Hematopoietic multipotent progenitor cell treated with erythropoietin and hydrocortisone succinate and interleukin-3 and kit ligand, for 17 days (in vitro differentiated cells): ENCODE results near the gene GNPTAB.
A peak's percentile ranks its signal among the peaks of the same experiment; 100 is the strongest.

Experiments
- DNase-seq: peaks from one replicate; pipeline ENCODE4 v3.0.0-alpha.2; 2015; ENCODE audit warnings: low spot score

The GNPTAB gene

DNA sequence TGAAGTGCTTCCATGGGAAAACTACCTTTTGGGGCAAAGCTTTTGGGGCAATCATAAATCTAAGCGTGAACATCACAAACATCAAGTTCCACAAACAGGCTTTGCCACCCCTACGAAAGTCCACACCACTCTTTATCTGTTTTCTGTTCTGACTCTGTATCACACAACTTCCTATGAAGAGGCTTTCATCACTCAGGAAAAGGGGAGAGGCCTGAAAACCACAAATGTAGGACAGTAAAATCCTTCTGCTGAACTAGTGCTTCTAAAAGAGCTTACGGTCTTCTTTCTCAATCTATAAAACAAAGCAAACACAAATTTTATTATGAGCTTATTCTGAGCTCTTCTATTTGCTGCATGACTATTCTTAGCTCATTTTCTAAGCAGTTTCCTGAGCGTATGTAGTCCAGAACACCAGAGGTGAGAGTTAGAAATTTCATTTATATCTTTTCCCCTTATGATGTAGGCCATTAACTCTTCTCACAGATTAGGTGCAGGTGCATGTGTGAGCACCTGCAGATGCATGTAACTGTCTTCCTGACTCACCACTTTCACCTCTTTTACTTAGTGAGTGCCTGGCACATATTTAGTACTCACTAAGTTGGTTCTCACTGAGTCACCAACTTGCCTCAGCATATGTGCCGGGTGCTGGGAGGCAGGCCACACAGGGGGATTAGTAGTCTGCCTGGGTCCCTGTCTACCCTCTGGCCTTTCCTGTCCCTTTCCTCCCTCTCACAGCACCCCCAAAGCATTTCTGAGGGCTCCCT lies 58.6 kb downstream of the GNPTAB start:
- DNase-seq: no peak

GRCh38 chr12:101769865-101770264 lies 60.9 kb downstream of the GNPTAB start:
- DNase-seq: no peak

- DNase-seq: no peak
Observed at GRCh38 chr12:101768781-101769180, 62.0 kb downstream of the GNPTAB start.

DNA sequence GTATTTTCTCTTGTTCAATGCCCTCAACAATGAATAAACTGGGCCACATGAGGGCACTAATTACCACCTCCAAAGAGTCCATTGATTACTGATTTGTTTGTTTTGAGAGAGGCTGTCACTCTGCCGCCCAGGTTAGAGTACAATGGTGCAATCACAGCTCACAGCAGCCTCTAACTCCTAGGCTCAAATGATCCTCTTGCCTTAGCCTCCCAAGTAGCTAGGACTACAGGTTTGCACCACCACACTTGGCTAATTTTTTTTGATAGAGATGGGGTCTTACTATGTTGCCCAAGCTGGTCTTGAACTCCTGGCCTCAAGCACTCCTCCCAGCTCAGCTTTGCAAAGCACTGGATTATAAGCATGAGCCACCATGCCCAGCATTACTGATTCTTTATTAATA lies 63.2 kb downstream of the GNPTAB start:
- no peak for DNase-seq

GRCh38 chr12:101764051-101764792 lies 66.5 kb downstream of the GNPTAB start:
- DNase-seq: no peak

- DNase-seq: no peak
Observed at GRCh38 chr12:101763246-101763931, 67.4 kb downstream of the GNPTAB start.

GRCh38 chr12:101761781-101762180 lies 69.0 kb downstream of the GNPTAB start:
- no peak for DNase-seq

- DNase-seq: no peak
Observed at GRCh38 chr12:101761350-101761749, 69.4 kb downstream of the GNPTAB start.

- peak; percentile 54 for DNase-seq
Observed at GRCh38 chr12:101759396-101760047, 71.2 kb downstream of the GNPTAB start.

- DNase-seq: no peak
Observed at GRCh38 chr12:101750152-101750551, 80.6 kb downstream of the GNPTAB start.

DNA sequence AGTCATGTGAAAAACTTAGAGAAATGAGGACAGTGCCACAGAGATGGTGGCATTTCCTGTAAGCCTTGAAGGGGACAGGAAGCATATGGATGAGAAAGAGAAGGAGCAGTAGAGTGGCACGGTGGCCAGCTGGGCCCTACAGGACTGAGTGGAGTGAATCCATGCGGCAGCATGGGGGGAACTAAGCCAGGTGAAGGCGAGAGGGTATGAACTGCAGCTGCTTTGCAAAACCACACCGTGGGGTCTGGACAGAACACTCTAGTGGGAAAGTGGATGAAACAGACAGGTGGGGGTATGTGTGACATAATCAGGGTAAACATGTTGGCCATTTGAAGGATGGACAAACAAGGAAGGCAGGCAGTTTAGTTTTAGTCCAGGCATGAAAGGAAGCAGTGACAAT lies 81.1 kb downstream of the GNPTAB start:
- DNase-seq: no peak

DNA sequence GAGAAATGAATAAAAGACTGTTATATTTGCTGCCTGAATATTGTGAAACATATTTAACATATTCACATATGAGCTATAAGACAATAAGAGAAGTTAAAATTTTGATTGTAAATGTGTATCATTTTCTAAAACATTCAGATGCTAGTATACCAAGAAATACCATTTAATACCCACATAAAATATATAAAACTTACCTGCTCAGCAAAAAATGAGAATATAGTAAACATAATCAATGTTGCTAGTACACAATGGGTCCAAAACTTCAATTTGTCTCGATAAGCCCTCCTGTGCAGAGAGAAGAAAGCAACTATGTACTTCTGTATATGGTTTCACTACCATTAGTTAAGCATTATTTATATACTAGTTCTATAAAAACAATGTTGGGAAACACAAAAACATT lies 81.9 kb downstream of the GNPTAB start:
- no peak for DNase-seq

DNA sequence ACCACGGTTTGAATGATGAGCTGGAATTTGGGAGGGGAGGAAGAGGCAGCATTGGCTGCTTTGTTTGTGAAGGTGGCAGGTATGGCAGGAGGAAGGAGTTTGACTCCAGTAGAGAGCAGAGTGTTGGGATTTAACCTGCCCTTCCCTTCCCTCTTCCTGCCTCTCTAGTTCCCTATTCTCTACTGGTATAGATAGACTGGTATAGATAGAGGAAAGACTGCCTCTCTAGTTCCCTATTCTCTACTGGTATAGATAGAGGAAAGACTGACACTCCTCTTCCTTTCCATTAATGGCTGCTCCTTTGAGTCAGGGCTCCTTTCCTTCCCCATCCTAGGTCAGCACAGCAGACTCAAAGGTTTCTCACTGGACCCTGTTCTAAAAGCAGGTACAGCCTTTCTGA lies 83.1 kb downstream of the GNPTAB start:
- DNase-seq: no peak

- DNase-seq: no peak
Observed at GRCh38 chr12:101746661-101747060, 84.1 kb downstream of the GNPTAB start.

- no peak for DNase-seq
Observed at GRCh38 chr12:101746196-101746595, 84.6 kb downstream of the GNPTAB start.

- no peak for DNase-seq
Observed at GRCh38 chr12:101745481-101745880, 85.3 kb downstream of the GNPTAB start.

GRCh38 chr12:101743724-101744472 lies 86.9 kb downstream of the GNPTAB start:
- no peak for DNase-seq

- no peak for DNase-seq
Observed at GRCh38 chr12:101743242-101743641, 87.5 kb downstream of the GNPTAB start.

DNA sequence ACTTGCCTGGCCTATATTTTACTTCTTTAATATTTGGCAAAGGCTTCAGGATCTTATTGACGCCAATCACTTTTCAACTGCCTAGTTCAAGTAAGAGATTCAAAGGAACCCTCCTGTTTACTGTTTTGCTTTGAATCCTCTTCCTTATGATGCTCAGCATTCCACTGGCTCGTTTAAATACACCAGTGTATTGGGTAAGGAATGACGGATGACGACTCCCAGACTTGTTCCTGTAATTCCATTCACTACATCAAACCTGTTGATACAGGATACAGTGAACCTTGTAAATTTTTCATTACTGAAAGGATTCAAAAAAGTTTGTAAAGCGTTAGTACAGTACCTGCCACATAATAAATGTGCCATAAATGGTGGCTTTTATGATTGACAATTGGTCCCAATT lies 89.8 kb downstream of the GNPTAB start:
- no peak for DNase-seq

- DNase-seq: no peak
Observed at GRCh38 chr12:101740566-101740965, 90.2 kb downstream of the GNPTAB start.

DNA sequence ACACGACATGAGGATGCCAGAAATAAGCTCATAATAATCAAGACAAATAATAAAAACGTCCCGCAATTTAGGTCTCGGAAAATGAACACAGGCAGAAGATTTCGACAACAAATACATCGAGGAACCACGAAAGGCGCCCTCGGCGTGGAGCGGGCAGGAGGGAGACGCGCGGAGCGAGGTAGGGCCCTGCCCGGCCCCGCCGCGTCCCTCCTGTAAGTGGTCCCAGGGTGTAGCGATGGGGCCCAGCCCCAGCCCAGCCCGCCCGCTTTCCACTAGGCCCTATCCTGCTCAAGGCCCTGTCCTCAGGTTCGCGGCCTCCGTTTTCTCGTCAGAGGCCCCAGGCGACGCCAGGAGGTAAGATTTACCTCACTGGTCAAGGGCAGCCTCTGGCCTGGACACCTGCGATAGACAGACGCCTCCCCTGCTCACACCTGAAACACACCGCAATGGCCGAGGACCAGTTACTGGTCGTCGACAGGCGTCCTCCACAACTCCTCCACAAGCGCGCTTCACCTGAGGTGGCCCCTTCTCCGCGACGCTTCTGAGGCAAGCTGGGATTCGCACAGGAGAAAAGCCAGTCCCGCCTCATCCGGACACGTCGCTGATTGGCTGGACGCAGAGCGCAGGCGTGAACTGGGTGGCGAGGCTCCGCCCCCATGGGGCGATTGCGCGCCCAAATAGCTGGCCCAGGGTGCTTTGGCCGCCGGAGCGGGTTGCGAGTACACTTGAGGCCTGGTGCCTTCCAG lies 91.7 kb downstream of the GNPTAB start, which contains the start of gene SYCP3:
SYCP3 (minus strand) TSS at position 543 of the 746 bp plus-strand sequence. CDS start 1,527 bp downstream, outside the sequence.
- DNase-seq: no peak
